A549 (cell line): ENCODE results near the gene FAAP100. TPM values are rescaled to one million over a fixed set of nuclear protein-coding genes. Genes with fewer than 3 reads are reported as not detected.

Experiments
- ATAC-seq, 2 experiments: fragments of 200-7000 bp in 1 of 2; fragments of >200 bp in 1 of 2; cut with Nextera tagmentation in 1 of 2; cut with Tn5 transposase in 1 of 2; 3 replicates each; pipeline versions ENCODE4 v1.8.0 to v1.9.1; 2018 to 2020; ENCODE audit warnings: mild to moderate bottlenecking in 1 of 2, moderate library complexity in 1 of 2
- CTCF ChIA-PET: fragments of 300-600 bp; sonication (Branson Sonifier 250); formaldehyde crosslinking; extraction: SDS; loops from one replicate; lab custom pipeline; 2021; ENCODE audit warnings: antibody characterized with exemption, inconsistent platforms; lab: Yijun Ruan, JAX
- POLR2A ChIA-PET: fragments of 350-600 bp; formaldehyde crosslinking; extraction: SDS; loops from one replicate; lab custom pipeline; 2021; ENCODE audit warnings: antibody characterized with exemption, inconsistent platforms; lab: Yijun Ruan, JAX
- DNase-seq, 2 experiments: peaks; one replicate each; pipeline versions ENCODE4 v3.0.0 to v3.0.0-alpha.2; 2011 to 2016; ENCODE audit warnings: low read depth in 1 of 2, low spot score in 1 of 2
- FAIRE-seq: peaks from 2 replicates; lab custom pipeline; 2011; peaks lifted over from hg19 to GRCh38; lab: Jason Lieb, UNC
- H3K27ac ChIP-seq, 2 experiments: fragments of >200 bp; sonication (Bioruptor Twin); formaldehyde crosslinking; 3 replicates each; pipeline ENCODE4 v1.5.1; 2016 to 2017
- H3K4me1 ChIP-seq: fragments of >200 bp; sonication (Bioruptor Twin); formaldehyde crosslinking; 3 replicates; pipeline ENCODE4 v1.6.1; 2016
- H3K4me2 ChIP-seq: fragments of >200 bp; sonication (Bioruptor Twin); formaldehyde crosslinking; 3 replicates; pipeline ENCODE4 v1.6.1; 2016
- H3K4me3 ChIP-seq: fragments of >200 bp; sonication (Bioruptor Twin); formaldehyde crosslinking; 3 replicates; pipeline ENCODE4 v1.5.1; 2016
- H3K9me3 ChIP-seq: fragments of >200 bp; sonication (Bioruptor Twin); formaldehyde crosslinking; 3 replicates; pipeline ENCODE4 v1.6.1; 2016
- BHLHE40 ChIP-seq: IDR thresholded peaks from 2 replicates; pipeline ENCODE4 v1.6.1; 2012; ENCODE audit warnings: low read depth, low read length, inconsistent platforms
- CBX2 ChIP-seq: fragments of 200-600 bp; sonication (generic); IDR thresholded peaks from 2 replicates; pipeline ENCODE4 v1.6.1; 2016; ENCODE audit warnings: low read depth, mild to moderate bottlenecking, borderline replicate concordance
- CBX8 ChIP-seq: fragments of 200-600 bp; sonication (generic); IDR thresholded peaks from 2 replicates; pipeline ENCODE4 v1.6.1; 2016
- CTCF ChIP-seq: fragments of >200 bp; sonication (Bioruptor Twin); formaldehyde crosslinking; IDR thresholded peaks from 3 replicates; pipeline ENCODE4 v1.5.1; 2016
- EHMT2 ChIP-seq: fragments of 200-600 bp; sonication (generic); IDR thresholded peaks from 2 replicates; pipeline ENCODE4 v1.6.1; 2016; ENCODE audit warnings: antibody characterized with exemption, low read depth, mild to moderate bottlenecking, moderate library complexity
- ELK1 ChIP-seq: fragments of 150-350 bp; IDR thresholded peaks from 2 replicates; pipeline ENCODE4 v1.6.1; 2014; ENCODE audit warnings: low read depth, mild to moderate bottlenecking, low read length
- HES2 ChIP-seq: fragments of >200 bp; sonication (Bioruptor Twin); formaldehyde crosslinking; IDR thresholded peaks from 2 replicates; pipeline ENCODE4 v1.6.1; 2016
- HEYL ChIP-seq: fragments of 250-450 bp; sonication (Bioruptor Pico); IDR thresholded peaks from 2 replicates; pipeline ENCODE4 v1.8.0; 2021; ENCODE audit warnings: mild to moderate bottlenecking, moderate library complexity
- HMGXB4 ChIP-seq: fragments of 250-450 bp; sonication (Bioruptor Pico); IDR thresholded peaks from 2 replicates; pipeline ENCODE4 v1.5.0; 2021; ENCODE audit warnings: mild to moderate bottlenecking, moderate library complexity, borderline replicate concordance
- HOXB5 ChIP-seq: fragments of 250-450 bp; sonication (Bioruptor Pico); IDR thresholded peaks from 2 replicates; pipeline ENCODE4 v1.5.0; 2020; ENCODE audit warnings: mild to moderate bottlenecking, moderate library complexity
- JUN ChIP-seq, 2 experiments: fragments of >200 bp; sonication (Bioruptor Twin); formaldehyde crosslinking; IDR thresholded peaks; 2 replicates in 1 of 2; 3 replicates in 1 of 2; pipeline ENCODE4 v1.6.1; 2016 to 2017
- MAZ ChIP-seq: fragments of 150-350 bp; IDR thresholded peaks from 2 replicates; pipeline ENCODE4 v1.6.1; 2014; ENCODE audit warnings: antibody characterized with exemption, low read depth, low read length, borderline replicate concordance
- PBX3 ChIP-seq: IDR thresholded peaks from 2 replicates; pipeline ENCODE4 v1.6.1; 2012
- PHF8 ChIP-seq: fragments of 200-600 bp; sonication (generic); IDR thresholded peaks from 2 replicates; pipeline ENCODE4 v1.6.1; 2016; ENCODE audit warnings: low read depth, mild to moderate bottlenecking, antibody characterized with exemption, moderate library complexity, borderline replicate concordance
- POLR2AphosphoS2 ChIP-seq: conservative IDR thresholded peaks from 2 replicates; pipeline ENCODE4 v1.6.1; 2012; ENCODE audit warnings: low read length, improper control_type of control experiment, inconsistent platforms
- REST ChIP-seq: fragments of 200-600 bp; sonication (generic); IDR thresholded peaks from 2 replicates; pipeline ENCODE4 v1.6.1; 2016; ENCODE audit warnings: antibody characterized with exemption, mild to moderate bottlenecking, moderate library complexity
- WGBS: methylation state at CpG from one replicate; pipeline ENCODE4 v1.1.6; 2017; ENCODE audit errors: missing lambda C conversion rate; 5-methylcytosine and 5-hydroxymethylcytosine counted together
- polyA plus RNA-seq, 4 experiments: library from polyadenylated mRNA; depleted of rRNA in 3 of 4; stranded (reverse); fragments of >200 nt; fragmentation: RNase III in 1 of 4; extraction: RNeasy Plus Mini Kit Qiagen cat#74134 plus additional on column Dnase treatment in 1 of 4; gene quantifications; 2 replicates in 3 of 4; 3 replicates in 1 of 4; pipeline ENCODE4 v1.2.3, GENCODE V29; 2011 to 2017

Gene FAAP100
- polyA plus RNA-seq, 2 of the 4 experiments (the other 2 are of a cell fraction), result 5.4 to 16.8 TPM

- TF ChIP-seq REST (no peak), MAZ (no peak), PBX3 (no peak), HEYL (no peak), JUN (IDR thresholded peaks at IDR 0.05) (no peak), CBX8 (no peak), HES2 (no peak)
- TF ChIP-seq, all 56 proteins: peak for 0
Observed at GRCh38 chr17:81502471-81503017, 49.6 kb downstream of the FAAP100 start (continued).

- WGBS, result 27% methylated on average over 7 of the region's 7 CpGs
- peak overlapping the region; percentile 43 to 71; a peak in 5 of 6 replicates for H3K27ac ChIP-seq
- CTCF ChIA-PET, result interaction anchor here (0.9 to 7.4 kb wide), 10 partner anchors 10 to 245 kb away, joined by 3 to 43 read pairs (median 4); no protein-coding TSS in a partner anchor
- no peak overlapping the region for H3K4me3 ChIP-seq
- DNase-seq, result peak in 1 of 2 experiments; percentile 57
- H3K9me3 ChIP-seq, result no peaks in the 10 kb centered on the region
- POLR2A ChIA-PET, result interaction anchor here (0.7 to 1.7 kb wide), 7 partner anchors 9 to 171 kb away, joined by 3 to 6 read pairs (median 4); partner anchors contain the start of gene ACTG1
- TF ChIP-seq EHMT2 (no peak), PBX3 (no peak), HOXB5 (no peak), HES2 (no peak), CBX2 (no peak), HMGXB4 (CRISPR knock-in tag) (no peak), PHF8 (no peak), CTCF (no peak), ELK1 (no peak), POLR2AphosphoS2 (no peak), BHLHE40 (no peak)
- peaks cover 14% of the 10 kb centered on the region for H3K4me1 ChIP-seq
- H3K4me2 ChIP-seq, result peak overlapping the region; percentile 58
- ATAC-seq, result peak; percentile 11 to 47; a peak in 5 of 6 replicates
- FAIRE-seq, result no peak
Observed at GRCh38 chr17:81500047-81500446, 52.1 kb downstream of the FAAP100 start.
